ENCODE results near the gene MTURN. TPM values are rescaled to one million over a fixed set of nuclear protein-coding genes. Genes with fewer than 3 reads are reported as not detected.
A peak's percentile ranks its signal among the peaks of the same experiment; 100 is the strongest.

Gene MTURN
- total and polyA plus RNA-seq, 10 of the 15 experiments (the other 5 are each of a cell fraction or from before 2014, with no cell fraction given): 0.52 to 5.0 (median 3.3) TPM

- H3K36me3 ChIP-seq (ENCODE audit: control insufficient read depth in 2 of 2, insufficient read depth in 2 of 2, low read length in 1 of 2): no peaks in the 10 kb centered on the region
- H3K4me3 ChIP-seq: no peak overlapping the region
- SMC1A ChIA-PET (ENCODE audit: uncharacterized antibody, unreplicated experiment): no interaction called here
- in situ Hi-C loops (cut with MboI): no loop called here
- H3K27me3 ChIP-seq (replicated peaks in 1 of 2; ENCODE audit: control insufficient read depth in 2 of 2, insufficient read depth in 2 of 2, low read length in 1 of 2): no peaks in the 10 kb centered on the region
- CTCF ChIA-PET: no interaction called here
- FAIRE-seq (no peak), DNase-seq (ENCODE audit: low read depth, low spot score) (no peak), ATAC-seq (no peak)
- 8% methylated on average over 13 of the region's 13 CpGs for WGBS (ENCODE audit: insufficient coverage, insufficient replicate concordance, low lambda C conversion rate, missing lambda C conversion rate)
- peak overlapping the region; percentile 25; the same call in 1 of the 2 replicates for H2AFZ ChIP-seq (ENCODE audit: control insufficient read depth, low read depth, low read length)
- H3K27ac ChIP-seq (ENCODE audit: control insufficient read depth, insufficient read depth): no peak overlapping the region
- TF ChIP-seq WRNIP1 (IDR thresholded peaks at IDR 0.05; ENCODE audit: borderline replicate concordance, low read depth, low read length): no peak
- TF ChIP-seq SREBF2 (IDR thresholded peaks at IDR 0.05; ENCODE audit: low read length): no peak
- no peak for TF ChIP-seq POLR2AphosphoS2 (IDR thresholded peaks at IDR 0.05; ENCODE audit: low read depth, low read length)
- 0 out of 2 replicates have a peak, but pooled peaks have one; percentile 24 for TF ChIP-seq EED (IDR thresholded peaks at IDR 0.05; ENCODE audit: low read depth)
- TF ChIP-seq USF1 (IDR thresholded peaks at IDR 0.05; ENCODE audit: borderline replicate concordance, extremely low read length, insufficient read depth, low read depth, low read length): peak; percentile 63
- intact Hi-C loops (cut with micrococcal nuclease; ENCODE audit: unreplicated experiment): no loop called here
- POLR2A ChIA-PET: no interaction called here
- RAD21 ChIA-PET (ENCODE audit: unreplicated experiment): no interaction called here
- no TSS peak for BruUV-seq (replicated peaks)
- H3K4me1 ChIP-seq (ENCODE audit: control insufficient read depth, insufficient read depth, low read length): peaks cover 8% of the 10 kb centered on the region
- no peaks in the 10 kb centered on the region for H4K20me1 ChIP-seq (ENCODE audit: control insufficient read depth, insufficient read depth)
- no peaks in the 10 kb centered on the region for H3K79me2 ChIP-seq (ENCODE audit: control insufficient read depth, insufficient read depth, low read length)
- H3K4me2 ChIP-seq (ENCODE audit: control insufficient read depth, insufficient read depth): no peak overlapping the region
- H3K9me3 ChIP-seq (replicated peaks; ENCODE audit: control insufficient read depth, insufficient read depth, low read length): no peaks in the 10 kb centered on the region
- no peak overlapping the region for H3K9ac ChIP-seq (ENCODE audit: control insufficient read depth, insufficient read depth, low read length)
These were observed 14.2 kb downstream of the MTURN start for GRCh38 chr7:30148951-30149459.

GRCh38 chr7:30149640-30150272 is 15.0 kb downstream of the MTURN start:
- ChIA-PET RAD21 (ENCODE audit: unreplicated experiment) (no interaction called here), SMC1A (ENCODE audit: uncharacterized antibody, unreplicated experiment) (no interaction called here), CTCF (no interaction called here), POLR2A (no interaction called here)
- H3K4me2 ChIP-seq (ENCODE audit: control insufficient read depth, insufficient read depth): no peak overlapping the region
- DNase-seq (ENCODE audit: low read depth, low spot score) (no peak), ATAC-seq (no peak), FAIRE-seq (no peak)
- no peaks in the 10 kb centered on the region for H3K36me3 ChIP-seq (ENCODE audit: control insufficient read depth in 2 of 2, insufficient read depth in 2 of 2, low read length in 1 of 2)
- H3K27me3 ChIP-seq (replicated peaks in 1 of 2; ENCODE audit: control insufficient read depth in 2 of 2, insufficient read depth in 2 of 2, low read length in 1 of 2): no peaks in the 10 kb centered on the region; a peak in 1 of 4 replicates
- no peak overlapping the region for H2AFZ ChIP-seq (ENCODE audit: control insufficient read depth, low read depth, low read length)
- BruUV-seq (replicated peaks): no TSS peak
- H3K27ac ChIP-seq (ENCODE audit: control insufficient read depth, insufficient read depth): no peak overlapping the region
- H3K9ac ChIP-seq (ENCODE audit: control insufficient read depth, insufficient read depth, low read length): no peak overlapping the region
- H3K9me3 ChIP-seq (replicated peaks; ENCODE audit: control insufficient read depth, insufficient read depth, low read length): no peaks in the 10 kb centered on the region
- no peak for TF ChIP-seq BRCA1 (IDR thresholded peaks at IDR 0.05; ENCODE audit: low read depth, low read length)
- 0 out of 2 replicates have a peak, but pooled peaks have one; percentile 25 for TF ChIP-seq ZNF217 (IDR thresholded peaks at IDR 0.05)
- no peaks in the 10 kb centered on the region for H4K20me1 ChIP-seq (ENCODE audit: control insufficient read depth, insufficient read depth)
- in situ Hi-C loops (cut with MboI) (no loop called here), intact Hi-C loops (cut with micrococcal nuclease; ENCODE audit: unreplicated experiment) (no loop called here)
- no peak overlapping the region for H3K4me3 ChIP-seq
- peaks cover 8% of the 10 kb centered on the region for H3K4me1 ChIP-seq (ENCODE audit: control insufficient read depth, insufficient read depth, low read length)
- H3K79me2 ChIP-seq (ENCODE audit: control insufficient read depth, insufficient read depth, low read length): no peaks in the 10 kb centered on the region
- 91% methylated on average over 7 of the region's 7 CpGs for WGBS (ENCODE audit: insufficient coverage, insufficient replicate concordance, low lambda C conversion rate, missing lambda C conversion rate)

Measured in GM12878 (cell line).